Caco-2 (cell line): ENCODE data around the gene TRIM52. TPM values are rescaled to one million over a fixed set of nuclear protein-coding genes. Genes with fewer than 3 reads are reported as not detected.
"Not testable (repeated sequence)": the region's sequence is repeated elsewhere in the genome, so short reads cannot be mapped to it uniquely, and the experiment has no call there.

ENCODE experiments used
- BruUV-seq: library from RNA; stranded (reverse); fragments of 400-500 nt; replicated peaks from 2 replicates; lab custom pipeline; 2021; lab: Mats Ljungman, UMichigan
- CTCF ChIA-PET: fragments of 300-600 bp; sonication (Branson Sonifier 250); formaldehyde crosslinking; loops from one replicate; lab custom pipeline; 2022; ENCODE audit warnings: antibody characterized with exemption; lab: Charles Lee
- POLR2A ChIA-PET: fragments of 300-600 bp; sonication (Branson Sonifier 250); formaldehyde crosslinking; loops from one replicate; lab custom pipeline; 2022; ENCODE audit warnings: antibody characterized with exemption; lab: Charles Lee
- DNase-seq, 2 experiments: peaks; one replicate each; pipeline versions ENCODE4 v3.0.0 to v3.0.0-alpha.2; 2020 to 2022
- H3K27me3 ChIP-seq: replicated peaks from 2 replicates; pipeline ENCODE4 v1.6.0; 2011; ENCODE audit warnings: low read length; ENCODE audit not compliant: control insufficient read depth, insufficient read depth
- H3K36me3 ChIP-seq: 2 replicates; pipeline ENCODE4 v1.5.1; 2011; ENCODE audit warnings: low read length; ENCODE audit not compliant: control insufficient read depth, insufficient read depth
- H3K4me1 ChIP-seq: fragments of 250-450 bp; sonication (Bioruptor Pico); 2 replicates; pipeline ENCODE4 v1.5.1; 2020; ENCODE audit warnings: mild to moderate bottlenecking
- H3K4me3 ChIP-seq: 2 replicates; pipeline ENCODE4 v1.5.1; 2011; ENCODE audit warnings: low read depth, mild to moderate bottlenecking, control low read depth, low read length
- H3K9me3 ChIP-seq: fragments of 250-450 bp; sonication (Bioruptor Pico); 2 replicates; pipeline ENCODE4 v1.5.1; 2020; ENCODE audit warnings: mild to moderate bottlenecking, moderate library complexity
- H3K27ac Mint-ChIP-seq: one replicate; pipeline ENCODE4 v1.8.0; 2022; ENCODE audit warnings: mixed read lengths; ENCODE audit not compliant: unreplicated experiment
- H3K27me3 Mint-ChIP-seq: one replicate; pipeline ENCODE4 v1.8.0; 2022; ENCODE audit warnings: mixed read lengths; ENCODE audit not compliant: insufficient read depth, unreplicated experiment
- H3K36me3 Mint-ChIP-seq: one replicate; pipeline ENCODE4 v1.8.0; 2022; ENCODE audit warnings: mild to moderate bottlenecking, mixed read lengths; ENCODE audit not compliant: insufficient read depth, unreplicated experiment
- H3K4me1 Mint-ChIP-seq: one replicate; pipeline ENCODE4 v1.8.0; 2022; ENCODE audit warnings: low read depth, mixed read lengths; ENCODE audit not compliant: unreplicated experiment
- H3K4me3 Mint-ChIP-seq: one replicate; pipeline ENCODE4 v1.8.0; 2022; ENCODE audit warnings: mild to moderate bottlenecking, moderate library complexity, mixed read lengths; ENCODE audit not compliant: unreplicated experiment
- H3K9me3 Mint-ChIP-seq: one replicate; pipeline ENCODE4 v1.8.0; 2022; ENCODE audit warnings: mixed read lengths; ENCODE audit not compliant: unreplicated experiment
- CTCF ChIP-seq, 2 experiments: fragments of 200-600 bp in 1 of 2; IDR thresholded peaks; 1 replicate in 1 of 2; 2 replicates in 1 of 2; pipeline versions ENCODE4 v1.5.1 to v1.8.0; 2011 to 2022; ENCODE audit warnings: antibody characterized with exemption in 1 of 2, control low read depth in 1 of 2, inconsistent platforms in 1 of 2, low read depth in 1 of 2, low read length in 1 of 2, mild to moderate bottlenecking in 1 of 2, moderate library complexity in 1 of 2; ENCODE audit not compliant: insufficient read depth in 1 of 2, severe bottlenecking in 1 of 2, unreplicated experiment in 1 of 2
- intact Hi-C: fragments of 100-400 bp; cut with micrococcal nuclease; formaldehyde crosslinking; loops from one replicate; pipeline ENCODE4 v1.10.0; 2022; ENCODE audit not compliant: unreplicated experiment
- total RNA-seq: library from RNA; stranded (reverse); gene quantifications from 2 replicates; pipeline ENCODE4 v1.2.3, GENCODE V29; 2022

TRIM52 gene
- total RNA-seq, 1 experiment from 2014 or later = 11.9 TPM

GRCh38 chr5:181283841-181284755 lies 23.2 kb upstream of the TRIM52 start:
- CTCF ChIA-PET, BruUV-seq, H3K9me3 ChIP-seq, H3K36me3 Mint-ChIP-seq, POLR2A ChIA-PET, H3K4me3 Mint-ChIP-seq, H3K4me1 ChIP-seq, DNase-seq, H3K27me3 Mint-ChIP-seq, H3K27me3 ChIP-seq, H3K9me3 Mint-ChIP-seq, H3K4me1 Mint-ChIP-seq, H3K36me3 ChIP-seq, H3K4me3 ChIP-seq, H3K27ac Mint-ChIP-seq, intact Hi-C loops: not testable (repeated sequence)
- TF ChIP-seq CTCF (IDR thresholded peaks at IDR 0.05; ENCODE audit: insufficient read depth in 1 of 2, low read depth in 1 of 2, low read length in 1 of 2, severe bottlenecking in 1 of 2, unreplicated experiment in 1 of 2) = peak in 1 of 2 experiments; percentile 20

DNA sequence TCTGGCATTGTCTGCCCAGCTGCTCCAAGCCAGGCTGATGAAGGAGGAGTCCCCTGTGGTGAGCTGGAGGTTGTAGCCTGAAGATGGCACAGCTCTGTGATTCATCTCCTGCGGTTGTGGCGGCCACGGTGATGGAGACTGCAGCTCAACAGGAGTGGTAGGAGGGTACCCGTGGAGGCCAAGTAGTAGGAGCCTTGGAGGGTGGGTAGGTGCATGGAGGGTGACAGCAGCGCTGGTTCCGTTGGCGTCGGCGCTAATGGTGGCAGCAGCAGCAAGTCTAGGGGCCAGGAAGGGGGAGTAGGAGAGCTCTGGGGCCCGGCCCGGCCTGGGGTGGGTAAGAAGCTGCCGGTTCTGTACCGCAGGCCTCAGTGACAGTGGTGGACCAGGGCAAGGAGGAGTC lies 22.4 kb upstream of the TRIM52 start:
- Mint-ChIP-seq H3K4me1 (no peaks in the 10 kb centered on the region), H3K27ac (no peak overlapping the region), H3K9me3 (no peaks in the 10 kb centered on the region), H3K27me3 (peaks cover 2% of the 10 kb centered on the region), H3K4me3 (no peak overlapping the region), H3K36me3 (no peaks in the 10 kb centered on the region)
- BruUV-seq = no TSS peak
- intact Hi-C loops = no loop called here
- Histone ChIP-seq H3K4me3 (no peak overlapping the region), H3K9me3 (no peaks in the 10 kb centered on the region), H3K4me1 (no peaks in the 10 kb centered on the region), H3K27me3 (no peaks in the 10 kb centered on the region), H3K36me3 (no peaks in the 10 kb centered on the region)
- no peak for TF ChIP-seq CTCF (IDR thresholded peaks at IDR 0.05; ENCODE audit: insufficient read depth in 1 of 2, low read depth in 1 of 2, low read length in 1 of 2, severe bottlenecking in 1 of 2, unreplicated experiment in 1 of 2)
- ChIA-PET POLR2A (no interaction called here), CTCF (no interaction called here)
- no peak for DNase-seq

GRCh38 chr5:181282874-181283273 lies 21.9 kb upstream of the TRIM52 start:
- Mint-ChIP-seq H3K36me3 (no peaks in the 10 kb centered on the region), H3K9me3 (no peaks in the 10 kb centered on the region), H3K4me1 (no peaks in the 10 kb centered on the region), H3K27me3 (peaks cover 4% of the 10 kb centered on the region), H3K4me3 (no peak overlapping the region), H3K27ac (no peak overlapping the region)
- ChIA-PET POLR2A (no interaction called here), CTCF (no interaction called here)
- Histone ChIP-seq H3K4me3 (no peak overlapping the region), H3K27me3 (no peaks in the 10 kb centered on the region), H3K9me3 (no peaks in the 10 kb centered on the region), H3K4me1 (no peaks in the 10 kb centered on the region), H3K36me3 (no peaks in the 10 kb centered on the region)
- DNase-seq = no peak
- no peak for TF ChIP-seq CTCF (IDR thresholded peaks at IDR 0.05; ENCODE audit: insufficient read depth in 1 of 2, low read depth in 1 of 2, low read length in 1 of 2, severe bottlenecking in 1 of 2, unreplicated experiment in 1 of 2)
- intact Hi-C loops = no loop called here
- BruUV-seq = no TSS peak

GRCh38 chr5:181282415-181282814 lies 21.5 kb upstream of the TRIM52 start:
- intact Hi-C loops, H3K9me3 Mint-ChIP-seq, DNase-seq, H3K27ac Mint-ChIP-seq, H3K4me1 ChIP-seq, POLR2A ChIA-PET, H3K9me3 ChIP-seq, BruUV-seq, H3K4me3 ChIP-seq, H3K4me3 Mint-ChIP-seq, H3K27me3 ChIP-seq, H3K36me3 Mint-ChIP-seq, CTCF ChIA-PET, H3K36me3 ChIP-seq, H3K4me1 Mint-ChIP-seq, H3K27me3 Mint-ChIP-seq: not testable (repeated sequence)
